Liver (tissue), 3 donors: ENCODE measurements around the gene THAP7.

ENCODE experiments used
- CTCF ChIP-seq: fragments of 150-350 bp; IDR thresholded peaks from 2 replicates; pipeline ENCODE4 v1.5.1; 2017; ENCODE audit warnings: improper control_type of control experiment, low read depth, low read length; ENCODE audit not compliant: missing input control
- NR2F2 ChIP-seq: IDR thresholded peaks from 2 replicates; pipeline ENCODE4 v1.6.1; 2016; ENCODE audit warnings: antibody characterized with exemption
- RXRA ChIP-seq, 2 donors: IDR thresholded peaks; 2 replicates each; pipeline ENCODE4 v1.6.1; 2017 to 2018; ENCODE audit warnings: antibody characterized with exemption in 2 of 2, mild to moderate bottlenecking in 1 of 2
- TAF1 ChIP-seq: conservative IDR thresholded peaks from 2 replicates; pipeline ENCODE4 v1.6.1; 2016; ENCODE audit warnings: antibody characterized with exemption, mild to moderate bottlenecking
- YY1 ChIP-seq: IDR thresholded peaks from 2 replicates; pipeline ENCODE4 v1.6.1; 2016; ENCODE audit warnings: antibody characterized with exemption, mild to moderate bottlenecking
- donor health status: healthy.
- donor health status: healthy.

- TF ChIP-seq TAF1 (no peak), CTCF (no peak), NR2F2 (no peak), RXRA (IDR thresholded peaks at IDR 0.05) (no peak), YY1 (no peak)
These were observed 8.7 kb upstream of the THAP7 start for GRCh38 chr22:21010426-21011113.
